Fibroblast of the conjunctiva (primary cell): ENCODE data around the gene PDYN.
"Not testable (repeated sequence)": the region's sequence is repeated elsewhere in the genome, so short reads cannot be mapped to it uniquely, and the experiment has no call there.

Experiments used
- DNase-seq: peaks from one replicate; pipeline ENCODE4 v3.0.0-alpha.2; 2010; ENCODE audit warnings: low read depth

Gene PDYN

DNA sequence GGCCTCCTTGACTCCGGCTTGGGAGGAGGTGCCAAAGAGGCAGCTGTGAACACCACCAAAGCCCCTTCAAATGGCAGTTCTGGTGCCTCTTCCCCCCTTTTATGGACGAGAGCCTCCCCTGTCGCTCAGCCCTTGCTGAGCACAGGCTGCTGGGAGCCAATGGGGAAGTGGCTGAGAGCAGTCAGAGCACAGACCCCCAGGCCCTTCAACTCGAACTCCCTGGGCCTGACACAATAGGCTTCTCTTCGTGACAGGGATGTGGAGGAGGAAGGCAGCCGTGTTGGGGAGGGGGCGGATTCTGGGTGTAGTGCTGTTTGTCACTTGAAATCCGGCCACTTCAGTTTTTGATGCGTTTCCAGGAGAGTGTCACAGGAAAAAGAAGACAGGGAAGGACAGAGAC is at the start of gene PDYN:
PDYN (minus strand) TSS at position 73 of the 400 bp plus-strand sequence. CDS start 10,974 bp downstream, outside the sequence.
- DNase-seq: no peak

DNA sequence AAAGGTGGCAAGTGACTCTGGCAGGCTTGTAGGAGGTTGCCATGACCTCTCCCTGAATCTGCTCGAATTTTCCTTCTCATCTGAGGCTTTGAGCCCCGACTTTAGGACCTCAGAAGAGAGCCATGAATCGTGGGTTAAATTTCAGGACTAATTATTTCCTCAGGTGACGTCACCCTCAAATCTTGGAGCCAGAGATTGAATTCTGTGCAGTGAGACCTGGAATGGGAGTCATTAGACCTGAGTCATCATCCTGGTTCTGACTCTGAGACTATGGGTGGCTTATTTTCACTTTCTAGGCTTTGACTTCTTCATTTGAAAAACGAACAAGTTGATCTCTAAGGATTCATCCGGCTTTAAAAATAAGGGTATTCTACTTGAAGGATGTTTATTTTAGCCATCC is 48.5 kb upstream of the PDYN start:
- no peak for DNase-seq

DNA sequence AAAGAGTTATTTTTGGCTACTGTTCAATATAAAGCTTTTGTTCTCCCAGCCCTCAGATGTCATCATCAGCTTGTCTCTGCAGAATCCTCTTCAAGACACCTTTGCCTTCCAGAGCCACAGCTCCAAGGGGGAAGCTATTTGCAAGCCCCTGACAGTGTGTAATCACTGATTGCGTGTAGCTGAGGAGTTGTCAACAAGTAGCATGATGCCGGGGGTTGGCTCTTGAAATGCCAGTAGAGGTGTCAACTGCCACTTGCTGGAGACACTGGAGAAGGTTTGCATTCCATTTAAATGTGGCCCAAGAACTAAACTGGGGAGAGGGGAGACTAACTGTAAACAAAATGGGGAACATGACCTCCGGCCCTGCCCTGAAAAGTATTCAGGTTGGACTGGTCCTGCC is 44.3 kb upstream of the PDYN start:
- DNase-seq: no peak

DNA sequence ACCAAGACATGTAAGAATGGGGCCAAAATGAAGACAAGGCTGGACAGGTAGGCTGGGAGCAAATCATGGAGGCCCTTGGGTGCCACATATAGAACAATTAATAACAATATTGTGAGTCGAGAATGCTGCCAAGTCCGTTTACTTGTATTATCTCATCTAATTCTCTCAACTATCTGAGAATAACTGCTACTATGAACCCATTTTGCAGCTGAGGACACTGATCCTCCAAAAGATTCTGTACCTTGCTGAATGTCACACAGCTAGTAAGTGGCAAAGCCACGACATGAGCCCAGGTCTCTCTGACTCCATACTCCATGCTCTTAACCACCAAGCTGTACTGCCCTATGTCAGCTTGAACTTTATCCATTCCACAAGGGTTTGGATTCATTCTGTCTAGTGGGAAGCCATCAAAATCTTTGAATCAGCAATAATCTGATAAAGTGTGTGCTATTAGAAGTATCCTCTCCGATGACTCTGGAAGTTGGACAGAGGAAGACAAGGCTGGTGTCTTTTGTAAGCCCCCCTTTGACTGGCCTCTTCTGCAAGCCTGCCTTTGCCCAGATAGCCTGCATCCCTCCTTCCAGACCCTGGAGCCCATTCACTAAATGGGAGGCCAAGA is 43.5 kb upstream of the PDYN start:
- DNase-seq: no peak

DNA sequence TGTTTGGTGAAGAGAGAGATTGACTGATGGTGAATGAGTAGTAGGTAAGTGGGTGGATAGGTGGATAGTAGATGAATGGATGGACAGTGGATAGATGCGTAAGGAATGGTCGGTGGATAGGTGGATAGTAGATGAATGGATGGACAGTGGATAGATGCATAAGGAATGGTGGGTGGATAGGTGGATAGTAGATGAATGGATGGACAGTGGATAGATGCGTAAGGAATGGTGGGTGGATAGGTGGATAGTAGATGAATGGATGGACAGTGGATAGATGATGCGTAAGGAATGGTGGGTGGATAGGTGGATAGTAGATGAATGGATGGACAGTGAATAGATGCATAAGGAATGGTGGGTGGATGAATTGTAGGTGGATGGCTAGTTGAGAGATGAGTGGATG is 42.5 kb upstream of the PDYN start:
- not testable (repeated sequence) for DNase-seq

DNA sequence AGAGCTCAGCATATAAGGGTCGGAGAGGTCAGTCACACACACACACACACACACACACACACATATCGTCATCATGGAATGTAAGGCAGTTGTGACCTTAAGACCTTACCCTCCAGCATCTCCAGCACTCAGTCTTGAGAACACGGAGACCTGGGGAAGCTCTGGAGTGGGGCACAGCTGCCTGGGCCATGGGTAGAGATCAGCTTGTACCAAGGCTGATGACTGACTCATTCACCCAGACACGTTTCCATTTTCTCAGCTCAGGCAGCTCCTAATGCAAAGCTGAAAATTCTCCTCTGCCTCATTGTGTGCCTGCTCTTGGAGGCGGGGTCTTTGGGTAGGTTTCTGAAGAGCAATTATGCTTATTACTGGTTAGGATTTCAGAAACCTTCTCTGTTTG is 38.3 kb upstream of the PDYN start:
- DNase-seq: no peak

DNA sequence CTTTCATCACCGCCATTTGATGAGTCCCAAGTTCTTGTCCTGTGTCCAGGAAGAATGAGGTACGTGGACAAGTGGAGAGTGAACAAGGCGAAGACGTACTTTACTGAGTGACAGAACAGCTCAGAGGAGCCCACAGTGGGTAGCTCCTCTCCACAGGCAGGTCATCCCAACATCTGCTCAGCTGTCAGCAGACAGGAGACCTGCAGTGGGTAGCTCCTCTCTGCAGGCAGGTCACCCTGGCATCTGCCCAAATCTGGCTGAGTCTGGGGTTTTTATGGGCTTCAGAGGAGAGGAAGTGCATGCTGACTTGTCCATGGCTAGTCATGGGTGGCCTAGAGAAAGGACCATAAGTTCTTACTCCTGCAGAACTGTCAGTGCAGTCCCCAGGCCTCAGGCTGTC is 32.7 kb upstream of the PDYN start:
- no peak for DNase-seq

DNA sequence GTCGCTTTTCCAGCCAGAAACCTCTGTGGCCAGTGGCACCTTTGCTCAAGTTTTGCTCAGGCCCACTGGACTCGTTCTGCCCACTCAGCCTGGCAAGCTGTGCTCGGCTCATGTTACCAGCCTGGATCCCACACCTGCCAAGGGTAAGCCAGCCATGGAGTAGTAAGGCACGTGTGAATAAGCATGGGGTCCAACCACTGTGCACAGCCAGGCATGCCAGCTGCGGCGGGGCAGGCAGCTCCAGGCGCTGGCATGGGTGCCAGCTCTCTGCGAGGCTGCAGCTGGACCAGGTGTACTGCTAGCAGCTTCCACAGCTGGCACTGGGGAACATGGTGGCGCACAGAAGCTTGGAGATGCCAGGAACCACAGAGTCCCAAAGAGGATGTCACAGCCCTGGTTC is 32.1 kb upstream of the PDYN start:
- no peak for DNase-seq

DNA sequence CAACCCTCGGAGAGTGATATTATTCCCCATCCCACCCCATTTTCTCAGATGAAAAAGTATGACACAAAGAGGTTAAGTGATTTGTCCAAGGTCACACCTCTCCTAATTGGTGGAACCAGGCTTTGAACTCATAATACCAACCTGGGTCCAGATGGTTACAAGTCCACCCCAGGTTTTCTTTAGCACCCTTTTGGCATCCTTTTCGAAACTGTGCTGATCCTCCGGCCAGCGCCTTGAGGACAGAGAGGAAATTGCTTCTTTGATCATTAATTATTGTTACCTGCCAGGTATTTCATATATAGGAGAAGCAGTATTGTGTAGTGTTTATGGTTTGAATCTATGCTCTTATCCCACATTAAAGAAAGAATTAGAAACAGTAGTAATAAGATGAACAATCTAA is 29.3 kb upstream of the PDYN start:
- no peak for DNase-seq

DNA sequence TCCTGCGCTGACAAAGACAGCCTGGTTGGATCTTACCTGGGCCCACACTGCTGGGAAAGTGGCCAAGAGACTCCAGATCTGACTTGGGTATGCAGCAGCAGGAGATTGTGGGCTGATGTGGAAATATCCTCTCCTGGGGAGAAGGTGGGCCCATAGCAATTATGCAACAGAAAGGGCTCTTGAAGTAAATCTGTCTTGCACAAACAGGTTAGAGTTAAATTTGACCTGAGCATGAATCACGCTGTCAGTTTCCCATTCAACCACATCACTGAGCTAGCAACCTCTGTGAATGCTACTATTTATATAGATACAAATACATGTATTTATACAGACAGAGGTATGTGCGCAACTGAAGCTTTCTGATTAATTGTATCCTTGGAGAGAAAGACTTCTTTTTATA is 28.3 kb upstream of the PDYN start:
- DNase-seq: no peak

DNA sequence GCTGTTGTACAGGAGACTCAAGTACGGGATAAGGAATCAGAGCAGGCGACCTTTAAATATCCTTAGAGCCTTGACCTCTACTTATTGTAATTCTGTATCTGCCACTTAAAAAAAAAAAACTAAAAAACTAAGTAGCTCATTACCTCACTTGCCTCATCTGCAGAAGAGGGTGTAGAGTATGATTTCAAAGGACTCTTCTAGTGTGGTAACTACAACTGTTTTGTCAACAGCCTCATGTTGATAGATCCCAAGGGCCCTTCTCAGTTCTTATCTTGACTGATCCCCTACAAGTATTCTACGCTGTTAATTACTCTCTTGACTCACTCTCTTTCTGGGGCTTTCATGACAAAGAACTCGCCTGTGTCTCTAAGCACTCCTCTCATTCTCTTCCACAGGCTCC is 16.7 kb upstream of the PDYN start:
- no peak for DNase-seq

DNA sequence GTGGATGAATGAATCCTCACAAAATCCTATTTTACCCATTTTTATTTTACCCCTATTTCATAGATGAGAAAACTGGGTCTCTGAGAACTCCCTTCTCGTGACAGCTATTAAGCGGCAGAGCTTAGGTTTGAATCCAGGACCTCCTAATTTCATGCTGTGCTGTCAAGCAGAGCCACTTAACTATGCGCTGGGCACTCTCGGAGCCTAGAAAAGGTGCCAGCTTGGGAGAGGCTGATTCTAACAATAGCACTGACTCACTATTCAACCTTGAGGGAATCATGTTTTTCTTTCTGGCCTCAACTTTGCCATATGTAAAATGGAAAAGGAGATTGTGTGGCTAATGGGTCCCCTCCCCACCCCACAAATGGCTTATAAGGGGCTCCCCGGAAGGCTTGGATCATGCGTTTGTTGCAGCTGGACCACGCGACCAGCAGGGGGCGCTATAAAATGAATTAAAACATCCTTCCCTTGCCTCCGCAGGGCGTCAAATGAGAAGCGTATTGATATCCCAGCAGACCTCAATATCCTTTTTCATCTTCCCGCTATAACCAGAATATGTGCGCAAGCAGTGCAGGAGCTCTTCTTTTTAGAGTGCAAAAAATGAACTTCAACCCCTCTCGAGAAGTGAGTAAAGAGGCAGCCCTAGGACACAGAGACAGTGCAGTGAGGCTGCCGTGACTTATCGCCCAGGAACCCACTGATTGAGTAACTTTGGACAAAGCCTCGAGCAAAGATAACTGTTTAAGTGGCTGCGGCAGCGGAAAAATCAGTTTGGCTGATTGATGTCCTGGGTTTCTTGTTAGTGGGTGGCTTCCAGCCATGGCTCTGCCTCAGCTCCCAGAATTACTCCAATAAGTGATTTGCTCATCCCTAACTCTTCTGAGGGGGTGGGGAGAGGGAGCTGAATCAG is 12.8 kb upstream of the PDYN start:
- peak; percentile 9 for DNase-seq

DNA sequence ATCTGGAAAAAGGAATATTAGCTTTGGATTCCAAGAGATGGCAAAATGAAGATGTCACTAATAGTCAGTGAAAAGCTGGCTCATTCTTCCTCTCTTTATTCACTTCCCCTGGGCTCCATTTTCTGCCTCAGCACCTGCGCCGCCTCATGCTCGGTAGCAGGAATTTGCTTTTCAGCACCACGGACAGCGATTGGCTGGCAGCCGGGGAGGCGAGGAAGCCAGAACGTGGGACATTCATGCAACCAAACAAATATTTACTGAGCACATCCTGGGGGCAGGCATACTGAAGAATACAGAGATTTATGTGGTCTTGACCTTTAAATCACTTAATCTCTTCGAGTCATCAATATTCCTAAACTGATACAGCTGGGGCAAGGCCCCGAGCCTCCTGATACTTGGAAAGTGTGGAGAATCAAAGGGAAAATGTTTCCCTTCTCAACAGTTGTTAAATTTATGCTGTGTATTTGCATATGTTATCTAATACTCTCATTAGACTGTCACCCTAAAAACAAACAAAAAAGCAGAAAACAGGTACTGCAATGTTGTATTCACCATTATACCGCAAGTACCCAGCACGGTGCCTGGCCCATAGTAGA is 12.1 kb upstream of the PDYN start:
- DNase-seq: peak; percentile 5

DNA sequence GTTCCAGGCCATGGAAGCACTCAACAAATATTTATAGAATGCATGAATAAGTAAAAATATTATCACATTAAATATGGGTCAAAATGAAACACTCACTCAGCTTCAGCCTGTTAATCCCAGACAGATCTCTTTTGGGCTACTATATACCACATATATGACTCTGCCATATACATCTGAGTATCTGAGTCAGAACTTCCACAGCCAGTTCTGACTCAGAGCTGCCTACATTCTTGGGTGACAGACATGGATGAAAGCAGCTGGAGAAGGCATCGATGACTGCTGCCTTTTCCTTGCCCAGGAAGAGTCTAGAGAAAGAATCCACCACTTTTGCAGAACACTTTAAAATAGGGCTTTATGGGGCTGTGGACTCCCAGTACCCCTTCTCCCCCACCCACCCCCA is 11.5 kb upstream of the PDYN start:
- no peak for DNase-seq

DNA sequence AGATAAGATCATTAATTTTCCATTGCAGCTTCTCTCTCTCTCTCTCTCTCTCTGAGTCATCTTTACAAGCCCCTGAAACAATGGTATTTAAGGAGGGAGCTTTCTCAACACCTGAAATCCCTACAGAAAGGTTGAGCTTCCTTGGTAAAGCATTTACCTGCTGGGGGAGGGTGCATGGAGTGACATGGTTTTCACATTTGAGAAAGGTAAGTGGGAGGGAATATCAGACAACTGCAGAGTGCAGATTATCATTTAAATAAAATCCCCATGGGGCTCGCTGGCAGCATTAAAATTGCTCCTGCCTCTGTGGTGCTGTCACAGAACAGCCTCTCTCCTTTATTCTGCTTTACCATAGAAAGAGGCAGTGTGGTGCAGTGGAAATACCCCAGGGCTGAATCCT is 10.3 kb upstream of the PDYN start:
- DNase-seq: no peak

DNA sequence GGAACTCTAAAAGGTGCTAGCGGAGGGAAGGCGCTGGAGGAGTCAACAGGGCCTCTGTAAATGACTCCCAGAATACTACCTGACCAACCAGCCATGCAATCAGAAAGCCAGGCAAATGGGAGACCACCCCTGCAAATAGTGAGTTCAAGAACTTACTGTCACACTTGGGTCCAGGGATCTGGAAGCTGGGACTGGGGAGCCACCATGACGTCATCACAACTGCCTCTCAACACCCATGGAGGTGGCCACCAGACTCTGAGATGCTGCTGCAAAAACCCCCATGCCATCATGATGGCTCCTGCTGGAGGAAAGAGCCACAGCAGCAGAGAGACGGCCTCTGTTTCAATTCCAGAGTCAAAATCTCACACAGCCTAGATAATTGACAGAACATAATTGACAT is 8.5 kb upstream of the PDYN start:
- DNase-seq: no peak

DNA sequence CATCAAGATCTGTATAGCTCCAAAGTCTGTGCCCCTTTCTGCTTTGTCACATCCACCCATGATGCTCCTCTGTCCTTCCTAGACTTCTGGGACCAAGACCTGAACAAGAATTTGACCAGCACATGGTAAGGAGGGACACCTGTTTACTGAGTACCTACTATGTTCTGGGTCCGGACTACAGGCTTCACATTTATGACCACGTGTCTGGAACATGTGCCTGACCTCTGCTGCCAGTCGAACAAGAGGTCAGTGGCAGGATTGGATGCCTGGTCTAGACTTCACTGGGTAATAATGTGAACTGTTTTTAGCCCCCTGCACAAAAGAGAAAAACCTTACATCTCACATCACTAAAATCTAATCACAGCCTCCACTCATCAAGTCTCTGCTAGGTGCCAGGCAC is 7.3 kb upstream of the PDYN start:
- no peak for DNase-seq

DNA sequence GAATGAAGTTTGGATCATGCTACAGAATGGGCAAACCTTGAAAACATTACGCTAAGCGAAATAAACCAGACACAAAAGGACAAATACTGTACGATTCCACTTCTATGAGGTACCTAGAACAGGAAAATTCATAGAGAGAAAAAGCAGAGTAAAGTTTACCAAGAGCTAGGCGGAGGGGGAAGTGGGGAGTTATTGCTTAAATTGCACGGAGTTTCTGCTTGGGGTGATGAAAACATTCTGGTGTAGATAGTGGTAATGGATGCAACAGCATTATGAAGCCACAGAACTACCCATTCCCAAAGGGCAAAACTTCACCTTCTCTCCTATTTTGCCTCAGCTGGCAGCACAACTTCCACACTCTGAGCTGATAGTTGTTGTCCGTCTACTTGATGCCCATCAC is 6.4 kb upstream of the PDYN start:
- no peak for DNase-seq

DNA sequence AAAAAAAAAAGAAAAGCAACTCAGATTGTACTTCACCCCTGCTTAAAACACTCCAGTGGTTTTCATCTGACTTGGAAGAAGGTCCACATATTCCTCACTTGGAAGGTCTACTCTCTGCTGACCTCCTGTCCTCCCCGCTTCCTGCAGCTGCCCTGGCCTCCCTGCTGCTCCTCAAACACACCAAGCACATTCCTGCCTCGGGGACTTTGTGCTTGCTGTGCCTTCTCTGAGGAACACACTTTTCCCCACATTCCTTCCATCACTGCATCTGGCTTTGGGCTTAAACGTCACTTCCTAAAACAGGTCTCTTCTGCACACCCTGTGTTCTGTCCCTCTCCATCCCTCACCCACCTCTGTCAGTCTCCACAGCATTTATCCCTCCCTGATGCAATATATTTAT is 4.9 kb upstream of the PDYN start:
- no peak for DNase-seq

DNA sequence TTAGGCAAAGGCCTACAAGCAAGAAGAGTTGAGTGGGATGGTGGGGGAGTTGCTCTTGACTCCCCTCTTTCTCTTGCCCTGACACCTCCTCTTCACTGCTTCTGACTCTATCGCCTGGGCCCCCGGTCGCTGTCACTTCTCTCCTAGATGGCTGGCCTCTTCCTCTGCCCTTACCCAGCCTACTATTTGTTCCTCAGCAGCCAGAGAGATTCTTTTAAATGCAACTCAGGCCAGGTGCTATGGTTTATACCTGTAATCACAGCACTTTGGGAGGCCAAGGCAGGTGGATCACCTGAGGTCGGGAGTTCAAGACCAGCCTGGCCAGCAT is 4.3 kb upstream of the PDYN start:
- no peak for DNase-seq

DNA sequence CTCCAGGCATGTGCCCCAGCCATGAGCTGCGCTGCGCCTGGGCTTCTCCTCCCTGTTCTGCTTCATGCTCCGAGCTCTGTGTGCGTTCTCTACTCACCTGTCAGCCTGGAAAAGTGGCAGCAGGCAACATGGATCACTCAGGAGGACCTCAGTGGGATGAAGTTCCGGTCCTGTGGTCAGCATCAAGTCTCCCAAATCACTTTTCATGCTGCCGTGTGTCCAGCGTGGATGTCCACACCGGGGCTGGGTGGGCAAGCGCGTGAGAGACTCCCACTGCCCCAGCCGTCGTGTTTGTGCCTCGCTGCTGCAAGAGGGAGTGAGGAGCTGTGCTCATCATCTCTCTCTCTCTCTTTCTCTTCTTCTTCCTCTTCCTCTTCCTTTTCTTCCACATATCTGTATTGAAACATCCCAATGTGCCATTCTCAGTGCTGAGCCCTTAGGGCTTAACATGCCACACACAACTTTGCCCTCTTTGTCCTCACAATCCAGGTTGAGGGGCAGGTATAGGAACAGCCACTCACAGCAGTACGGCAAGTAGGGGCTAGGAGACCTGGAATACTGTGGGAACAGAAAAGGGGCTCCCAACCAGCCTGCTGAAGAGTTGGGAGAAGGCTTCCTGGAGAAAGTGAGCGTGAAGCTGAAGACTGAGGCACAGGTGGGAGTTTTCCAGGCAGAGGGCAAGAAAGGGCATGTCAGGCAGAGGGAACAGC is 3.8 kb upstream of the PDYN start:
- no peak for DNase-seq

DNA sequence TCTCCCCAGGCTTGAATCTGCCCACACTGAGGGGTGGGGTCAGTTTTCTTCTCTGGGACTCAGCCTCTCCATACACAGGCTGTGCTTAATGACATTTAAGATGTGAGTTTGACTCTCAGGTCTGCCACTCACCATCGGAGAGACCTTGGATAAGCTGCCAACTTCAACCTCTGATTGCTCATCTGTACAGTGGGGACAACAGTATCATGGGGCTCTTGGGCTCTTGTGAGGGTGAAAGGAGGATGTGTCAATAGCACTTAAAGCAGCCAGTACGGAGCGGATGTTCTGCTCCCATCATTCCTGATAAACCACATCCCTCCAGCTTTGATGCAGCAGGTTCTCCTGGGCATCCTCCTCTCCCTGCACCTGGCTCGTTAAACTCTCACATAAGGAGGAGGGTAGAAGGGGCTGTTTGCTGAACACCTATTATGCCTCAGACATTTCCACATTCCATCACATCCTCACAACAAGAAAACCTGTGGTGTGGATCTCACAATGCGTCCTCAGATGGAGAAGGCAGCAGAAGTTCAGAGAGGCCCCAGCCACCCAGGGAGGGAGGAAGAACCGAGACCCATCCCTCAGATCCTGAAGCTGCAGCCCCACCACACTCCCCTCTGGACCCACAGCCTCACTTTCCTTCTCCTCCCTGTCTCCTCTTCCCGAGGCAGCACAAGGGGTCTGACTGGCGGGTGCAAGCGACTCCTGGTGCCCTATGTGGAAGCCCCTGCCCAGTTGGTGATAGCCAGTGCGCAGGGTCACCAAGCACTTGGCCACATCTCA is 1.9 kb upstream of the PDYN start:
- no peak for DNase-seq
